Activated T-helper 1 cell treated with anti-CD3 and anti-CD28 coated beads, Interleukin-12 subunit alpha, Interleukin-12 subunit beta, Interleukin-2, Interleukin-4 antibody, amounts not matched to agents 30 ng/mL and 10 ng/mL and 1 ng/mL, durations not matched to agents 14 hours and 24 hours and 36 hours (primary cell): ENCODE results near the gene MREG. TPM values are rescaled to one million over a fixed set of nuclear protein-coding genes. Genes with fewer than 3 reads are reported as not detected.
"Not testable (repeated sequence)": the region's sequence is repeated elsewhere in the genome, so short reads cannot be mapped to it uniquely, and the experiment has no call there.

Source experiments
- DNase-seq: peaks from one replicate; pipeline ENCODE4 v3.0.0; 2021; ENCODE audit warnings: low spot score
- H3K27ac Mint-ChIP-seq: one replicate; pipeline ENCODE4 v1.8.0; 2021; ENCODE audit warnings: mild to moderate bottlenecking, mixed read lengths
- H3K27me3 Mint-ChIP-seq: one replicate; pipeline ENCODE4 v1.8.0; 2022; ENCODE audit warnings: mild to moderate bottlenecking, moderate library complexity, mixed read lengths; ENCODE audit not compliant: insufficient read depth
- H3K36me3 Mint-ChIP-seq: one replicate; pipeline ENCODE4 v1.8.0; 2021; ENCODE audit warnings: low read depth, mixed read lengths
- H3K4me1 Mint-ChIP-seq: one replicate; pipeline ENCODE4 v1.8.0; 2021; ENCODE audit warnings: low read depth, mixed read lengths
- H3K4me3 Mint-ChIP-seq: one replicate; pipeline ENCODE4 v1.8.0; 2021; ENCODE audit warnings: mild to moderate bottlenecking, moderate library complexity, mixed read lengths
- H3K9me3 Mint-ChIP-seq: one replicate; pipeline ENCODE4 v1.8.0; 2021; ENCODE audit warnings: mixed read lengths
- intact Hi-C: fragments of 100-400 bp; cut with micrococcal nuclease; formaldehyde crosslinking; loops from one replicate; pipeline ENCODE4 v1.15.1; 2024
- total RNA-seq: library from RNA; stranded (reverse); gene quantifications from 2 replicates; pipeline ENCODE4 v1.2.3, GENCODE V29; 2022

MREG gene
- total RNA-seq, 1 donor from 2014 or later: 10.1 TPM

GRCh38 chr2:215958257-215958656 lies 55.1 kb downstream of the MREG start:
- Mint-ChIP-seq H3K4me3 (no peak overlapping the region), H3K36me3 (peaks cover 9% of the 10 kb centered on the region), H3K9me3 (peaks cover 4% of the 10 kb centered on the region), H3K4me1 (no peaks in the 10 kb centered on the region), H3K27ac (peak overlapping the region; percentile 31), H3K27me3 (no peaks in the 10 kb centered on the region)
- no peak for DNase-seq
- intact Hi-C loops: no loop called here

GRCh38 chr2:215957354-215958122 lies 55.8 kb downstream of the MREG start:
- H3K4me3 Mint-ChIP-seq, H3K27me3 Mint-ChIP-seq, H3K9me3 Mint-ChIP-seq, intact Hi-C loops, H3K27ac Mint-ChIP-seq, DNase-seq, H3K4me1 Mint-ChIP-seq, H3K36me3 Mint-ChIP-seq: not testable (repeated sequence)

- H3K9me3 Mint-ChIP-seq: no peaks in the 10 kb centered on the region
- H3K27ac Mint-ChIP-seq: no peak overlapping the region
- no peak overlapping the region for H3K4me3 Mint-ChIP-seq
- H3K27me3 Mint-ChIP-seq: peaks cover 2% of the 10 kb centered on the region
- H3K4me1 Mint-ChIP-seq: no peaks in the 10 kb centered on the region
- DNase-seq: no peak
- intact Hi-C loops: no loop called here
- H3K36me3 Mint-ChIP-seq: peaks cover 3% of the 10 kb centered on the region
Observed at GRCh38 chr2:215952860-215953637, 60.3 kb downstream of the MREG start.

DNA sequence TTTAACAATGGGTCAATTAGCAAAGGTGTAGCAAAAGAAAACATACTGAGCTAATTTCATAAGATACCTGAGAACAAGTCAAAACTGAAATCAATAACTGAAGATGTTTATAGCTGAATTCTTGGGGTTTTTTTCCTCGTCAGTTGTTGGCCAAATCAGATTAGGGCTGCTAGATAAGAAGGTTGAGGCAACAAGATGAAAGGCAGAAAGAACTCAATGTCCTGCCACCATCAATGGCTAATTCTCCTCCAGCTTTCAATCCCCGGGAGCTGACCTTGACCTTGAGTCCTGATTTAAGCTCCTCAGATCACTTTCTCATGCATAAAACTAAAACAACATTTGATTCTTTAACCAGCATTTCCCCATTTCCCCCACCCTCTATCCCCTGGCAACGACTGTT lies 61.8 kb downstream of the MREG start:
- Mint-ChIP-seq H3K4me3 (no peak overlapping the region), H3K27me3 (peaks cover 2% of the 10 kb centered on the region), H3K36me3 (peaks cover 3% of the 10 kb centered on the region), H3K27ac (no peak overlapping the region), H3K4me1 (no peaks in the 10 kb centered on the region), H3K9me3 (no peaks in the 10 kb centered on the region)
- intact Hi-C loops: no loop called here
- no peak for DNase-seq

- H3K4me1 Mint-ChIP-seq: no peaks in the 10 kb centered on the region
- peaks cover 2% of the 10 kb centered on the region for H3K27me3 Mint-ChIP-seq
- intact Hi-C loops: loop anchor here (1.0 kb wide), 2 partner anchors 63 to 73 kb away; partner anchors contain the start of gene MREG
- H3K9me3 Mint-ChIP-seq: no peaks in the 10 kb centered on the region
- peaks cover 3% of the 10 kb centered on the region for H3K36me3 Mint-ChIP-seq
- DNase-seq: no peak
- H3K27ac Mint-ChIP-seq: no peak overlapping the region
- no peak overlapping the region for H3K4me3 Mint-ChIP-seq
Observed at GRCh38 chr2:215949991-215950404, 63.4 kb downstream of the MREG start.

DNA sequence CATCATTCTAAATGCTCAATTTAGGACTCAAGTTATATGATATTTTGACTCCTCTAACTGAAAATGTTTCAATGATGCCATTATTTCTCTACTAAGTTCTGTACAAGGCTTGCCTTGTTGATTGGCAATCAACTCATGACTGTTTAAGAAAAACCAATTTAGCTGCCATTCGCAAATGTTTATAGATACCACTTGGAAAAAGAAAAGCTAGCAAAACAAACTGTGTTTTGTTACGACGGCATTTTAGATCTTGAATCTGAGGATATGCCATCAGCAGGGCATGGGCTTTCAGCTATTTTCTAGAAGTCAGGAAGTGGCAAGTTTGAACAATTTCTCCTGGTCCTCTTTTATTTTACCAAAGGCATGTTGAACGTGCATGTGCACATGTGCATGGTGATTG lies 65.3 kb downstream of the MREG start:
- H3K4me3 Mint-ChIP-seq: no peak overlapping the region
- peaks cover 2% of the 10 kb centered on the region for H3K27me3 Mint-ChIP-seq
- intact Hi-C loops: no loop called here
- no peak overlapping the region for H3K27ac Mint-ChIP-seq
- no peaks in the 10 kb centered on the region for H3K9me3 Mint-ChIP-seq
- H3K36me3 Mint-ChIP-seq: peaks cover 11% of the 10 kb centered on the region
- no peak for DNase-seq
- no peaks in the 10 kb centered on the region for H3K4me1 Mint-ChIP-seq

DNA sequence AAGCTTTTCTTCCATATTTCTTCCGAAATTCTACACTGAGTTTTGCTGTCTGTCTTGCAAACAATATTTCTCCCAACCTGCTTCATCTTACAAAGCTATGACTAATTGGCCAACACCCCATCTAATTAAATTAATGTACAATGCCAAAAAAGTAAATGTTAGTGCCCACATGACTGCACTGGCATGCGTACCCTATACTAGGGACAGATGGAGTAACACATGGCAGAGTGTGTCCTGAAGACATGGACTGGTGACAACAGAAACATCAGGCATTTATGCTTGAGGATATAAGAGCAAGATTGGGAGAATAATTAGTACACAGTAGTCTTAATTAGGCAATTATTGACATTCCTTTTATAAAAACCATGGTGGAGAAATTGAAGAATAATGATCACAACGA lies 66.8 kb downstream of the MREG start:
- H3K4me3 Mint-ChIP-seq: no peak overlapping the region
- H3K27ac Mint-ChIP-seq: no peak overlapping the region
- no peaks in the 10 kb centered on the region for H3K9me3 Mint-ChIP-seq
- no peak for DNase-seq
- intact Hi-C loops: no loop called here
- no peaks in the 10 kb centered on the region for H3K4me1 Mint-ChIP-seq
- no peaks in the 10 kb centered on the region for H3K27me3 Mint-ChIP-seq
- peaks cover 11% of the 10 kb centered on the region for H3K36me3 Mint-ChIP-seq

DNA sequence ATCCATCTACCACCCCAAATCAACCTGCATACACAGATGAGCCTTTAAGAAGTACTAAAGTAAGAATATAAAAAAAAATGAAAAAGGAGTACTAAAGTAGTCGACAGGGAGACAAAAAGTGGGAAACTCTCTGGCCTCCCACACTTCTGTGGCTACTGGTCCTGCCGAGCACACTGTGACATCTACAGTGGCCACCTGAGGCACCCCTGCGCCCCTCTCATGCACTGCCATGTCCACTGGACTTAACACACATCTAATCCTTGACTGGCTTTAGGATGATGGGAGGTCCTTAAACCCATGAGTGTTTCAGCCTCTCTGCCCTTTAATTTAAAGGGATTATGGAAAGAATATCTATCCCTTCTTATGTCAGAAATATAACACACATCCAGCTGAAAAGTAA lies 71.2 kb downstream of the MREG start:
- peaks cover 11% of the 10 kb centered on the region for H3K36me3 Mint-ChIP-seq
- H3K27me3 Mint-ChIP-seq: peaks cover under 1% of the 10 kb centered on the region
- no peaks in the 10 kb centered on the region for H3K4me1 Mint-ChIP-seq
- intact Hi-C loops: no loop called here
- DNase-seq: no peak
- no peaks in the 10 kb centered on the region for H3K9me3 Mint-ChIP-seq
- no peak overlapping the region for H3K27ac Mint-ChIP-seq
- H3K4me3 Mint-ChIP-seq: no peak overlapping the region

GRCh38 chr2:215941726-215942125 lies 71.6 kb downstream of the MREG start:
- DNase-seq: no peak
- H3K36me3 Mint-ChIP-seq: peaks cover 11% of the 10 kb centered on the region
- H3K4me1 Mint-ChIP-seq: no peaks in the 10 kb centered on the region
- H3K27ac Mint-ChIP-seq: no peak overlapping the region
- H3K27me3 Mint-ChIP-seq: peaks cover 2% of the 10 kb centered on the region
- intact Hi-C loops: no loop called here
- no peaks in the 10 kb centered on the region for H3K9me3 Mint-ChIP-seq
- H3K4me3 Mint-ChIP-seq: no peak overlapping the region

DNA sequence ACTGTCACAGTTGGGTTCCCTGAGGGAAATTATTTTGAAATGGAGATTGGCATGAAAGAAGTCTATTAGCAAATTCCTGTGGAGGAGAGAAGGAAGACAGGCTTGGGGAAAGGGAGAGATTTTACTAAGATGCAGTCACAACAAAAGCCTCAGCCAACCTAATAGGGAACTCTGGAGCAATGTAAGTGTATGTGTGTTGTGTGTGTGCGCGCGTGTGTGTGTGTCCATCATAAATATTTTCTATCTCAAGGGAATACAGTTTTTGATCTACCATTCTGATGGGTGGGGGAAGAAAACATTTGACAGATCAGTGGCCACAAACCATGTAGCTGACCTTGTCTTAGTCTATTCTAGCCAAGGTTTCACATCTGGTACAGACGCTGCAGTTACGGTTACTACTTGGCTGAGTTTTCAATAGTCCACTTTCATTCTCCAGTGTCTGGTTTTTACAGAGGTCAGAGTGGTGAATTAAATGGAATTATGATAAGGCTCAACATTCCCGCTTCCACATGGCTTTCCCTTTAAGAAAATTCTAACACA lies 72.6 kb downstream of the MREG start:
- Mint-ChIP-seq H3K4me3 (no peak overlapping the region), H3K9me3 (no peaks in the 10 kb centered on the region), H3K36me3 (peaks cover 11% of the 10 kb centered on the region), H3K27me3 (peaks cover 2% of the 10 kb centered on the region), H3K4me1 (no peaks in the 10 kb centered on the region), H3K27ac (no peak overlapping the region)
- intact Hi-C loops: no loop called here
- no peak for DNase-seq

DNA sequence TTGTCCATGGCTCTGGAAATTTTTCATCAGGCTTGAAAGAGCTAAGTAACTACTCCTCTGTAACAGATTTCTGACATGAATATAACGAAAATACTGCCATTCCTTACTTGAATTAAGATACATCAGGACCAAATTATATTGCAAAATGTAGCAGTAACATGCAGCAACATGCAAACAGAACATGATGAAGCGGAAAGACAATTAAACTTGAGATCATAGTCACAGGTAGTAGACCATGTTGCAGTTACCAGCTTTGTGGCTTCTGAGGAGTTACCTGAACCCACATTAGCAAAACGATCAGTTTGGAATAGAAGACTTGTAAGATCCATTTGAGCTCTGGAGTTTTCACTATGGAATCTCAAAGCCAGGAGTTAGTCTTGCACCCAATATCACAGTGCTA lies 76.2 kb downstream of the MREG start:
- Mint-ChIP-seq H3K27me3 (peaks cover 9% of the 10 kb centered on the region), H3K4me1 (no peaks in the 10 kb centered on the region), H3K9me3 (no peaks in the 10 kb centered on the region), H3K36me3 (peaks cover 2% of the 10 kb centered on the region), H3K4me3 (no peak overlapping the region), H3K27ac (no peak overlapping the region)
- DNase-seq: no peak
- intact Hi-C loops: no loop called here

GRCh38 chr2:215933151-215933550 lies 80.2 kb downstream of the MREG start:
- Mint-ChIP-seq H3K4me3 (no peak overlapping the region), H3K27ac (no peak overlapping the region), H3K4me1 (peaks cover 6% of the 10 kb centered on the region), H3K27me3 (peaks cover 9% of the 10 kb centered on the region), H3K9me3 (no peaks in the 10 kb centered on the region), H3K36me3 (no peaks in the 10 kb centered on the region)
- DNase-seq: no peak
- intact Hi-C loops: loop anchor here (5.0 kb wide), 1 partner anchor 666 kb away; no protein-coding TSS in a partner anchor
